GM23338 (cell line): ENCODE results near the gene GRK4.

Experiments
- POLR2AphosphoS5 ChIP-seq: IDR thresholded peaks from 2 replicates; pipeline ENCODE4 v1.6.1; 2016; ENCODE audit warnings: antibody characterized with exemption, low read depth
- TF ChIP-seq, protein P1 (sequence below), 2 experiments: fragments of 200-600 bp in 1 of 2; sonication (generic) in 1 of 2; conservative IDR thresholded peaks; 2 replicates each; pipeline versions ENCODE4 v1.5.1 to v1.6.1; 2016 to 2017; ENCODE audit warnings: antibody characterized with exemption in 2 of 2, low read depth in 2 of 2, mild to moderate bottlenecking in 2 of 2, moderate library complexity in 1 of 2

DNA sequence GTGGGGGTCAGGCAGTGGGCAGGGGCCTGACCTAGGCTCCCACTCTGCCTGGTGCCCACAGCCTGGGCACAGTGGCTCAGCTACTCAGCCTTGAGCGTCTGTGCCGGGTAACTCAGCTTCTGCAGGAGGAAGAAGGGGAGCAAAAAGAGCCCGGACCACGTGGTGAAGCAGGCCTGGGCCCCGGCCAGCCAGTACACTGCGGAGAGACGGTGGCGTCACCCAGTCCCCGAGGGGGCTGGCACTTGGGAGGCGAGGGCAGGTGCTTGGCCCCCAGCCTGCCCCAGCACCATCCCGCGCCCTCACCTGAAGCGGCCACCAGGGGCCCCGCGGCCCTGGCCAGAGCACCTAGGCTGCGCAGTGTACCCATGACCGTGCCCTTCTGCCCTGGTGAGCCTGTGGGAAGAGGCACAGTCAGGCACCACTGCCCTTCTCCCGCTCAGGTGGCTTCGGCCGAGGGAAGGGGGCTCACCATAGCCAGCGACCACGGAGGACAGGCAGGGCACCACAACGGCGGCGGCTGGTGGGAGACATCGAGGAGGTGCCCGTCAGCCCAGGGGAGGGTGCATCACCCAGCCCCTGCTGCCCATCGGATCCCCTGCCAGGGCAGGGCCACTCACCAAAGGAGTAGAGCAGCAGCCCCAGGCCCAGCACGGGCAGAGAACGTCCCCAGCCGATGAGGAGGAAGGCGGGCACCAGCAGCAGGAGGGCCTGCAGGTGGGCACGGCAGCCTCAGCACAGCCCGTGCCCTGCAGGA is 32.4 kb upstream of the GRK4 start:
- TF ChIP-seq, protein P1, sequence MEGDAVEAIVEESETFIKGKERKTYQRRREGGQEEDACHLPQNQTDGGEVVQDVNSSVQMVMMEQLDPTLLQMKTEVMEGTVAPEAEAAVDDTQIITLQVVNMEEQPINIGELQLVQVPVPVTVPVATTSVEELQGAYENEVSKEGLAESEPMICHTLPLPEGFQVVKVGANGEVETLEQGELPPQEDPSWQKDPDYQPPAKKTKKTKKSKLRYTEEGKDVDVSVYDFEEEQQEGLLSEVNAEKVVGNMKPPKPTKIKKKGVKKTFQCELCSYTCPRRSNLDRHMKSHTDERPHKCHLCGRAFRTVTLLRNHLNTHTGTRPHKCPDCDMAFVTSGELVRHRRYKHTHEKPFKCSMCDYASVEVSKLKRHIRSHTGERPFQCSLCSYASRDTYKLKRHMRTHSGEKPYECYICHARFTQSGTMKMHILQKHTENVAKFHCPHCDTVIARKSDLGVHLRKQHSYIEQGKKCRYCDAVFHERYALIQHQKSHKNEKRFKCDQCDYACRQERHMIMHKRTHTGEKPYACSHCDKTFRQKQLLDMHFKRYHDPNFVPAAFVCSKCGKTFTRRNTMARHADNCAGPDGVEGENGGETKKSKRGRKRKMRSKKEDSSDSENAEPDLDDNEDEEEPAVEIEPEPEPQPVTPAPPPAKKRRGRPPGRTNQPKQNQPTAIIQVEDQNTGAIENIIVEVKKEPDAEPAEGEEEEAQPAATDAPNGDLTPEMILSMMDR (conservative IDR thresholded peaks at IDR 0.05; ENCODE audit: low read depth in 2 of 2): peak in 1 of 2 experiments; percentile 26; a peak in 3 of 4 replicates
- no peak; the same call in 1 of the 2 replicates for TF ChIP-seq POLR2AphosphoS5
